SK-N-SH treated with all-trans-retinoic acid at 6 μM for 48 hours (cell line): ENCODE data around the gene GPAT2.
"Not testable (repeated sequence)": the region's sequence is repeated elsewhere in the genome, so short reads cannot be mapped to it uniquely, and the experiment has no call there.

Experiments
- ATAC-seq: fragments of 200-7000 bp; cut with Tn5 transposase; 3 replicates; pipeline ENCODE4 v1.9.1; 2020; ENCODE audit warnings: mild to moderate bottlenecking, moderate library complexity

Gene GPAT2

GRCh38 chr2:96064047-96064675 lies 29.4 kb upstream of the GPAT2 start:
- not testable (repeated sequence) for ATAC-seq

- peak; percentile 84 for ATAC-seq
These were observed 28.6 kb upstream of the GPAT2 start for GRCh38 chr2:96063116-96063899.

- ATAC-seq, result not testable (repeated sequence)
These were observed 27.8 kb upstream of the GPAT2 start for GRCh38 chr2:96062483-96062882.

- ATAC-seq, result not testable (repeated sequence)
These were observed 27.2 kb upstream of the GPAT2 start for GRCh38 chr2:96061901-96062300.

- ATAC-seq, result not testable (repeated sequence)
These were observed 26.6 kb upstream of the GPAT2 start for GRCh38 chr2:96061197-96061817.

- not testable (repeated sequence) for ATAC-seq
These were observed 25.6 kb upstream of the GPAT2 start for GRCh38 chr2:96060325-96060724.

- ATAC-seq, result not testable (repeated sequence)
These were observed 24.7 kb upstream of the GPAT2 start for GRCh38 chr2:96059443-96059842.

- ATAC-seq, result not testable (repeated sequence)
These were observed 21.1 kb upstream of the GPAT2 start for GRCh38 chr2:96055830-96056229.

- not testable (repeated sequence) for ATAC-seq
These were observed 19.8 kb upstream of the GPAT2 start for GRCh38 chr2:96054537-96054936.

GRCh38 chr2:96053385-96053784 lies 18.7 kb upstream of the GPAT2 start:
- ATAC-seq, result not testable (repeated sequence)

- ATAC-seq, result not testable (repeated sequence)
These were observed 17.9 kb upstream of the GPAT2 start for GRCh38 chr2:96052632-96053031.

- not testable (repeated sequence) for ATAC-seq
These were observed 15.2 kb upstream of the GPAT2 start for GRCh38 chr2:96049917-96050262.

GRCh38 chr2:96049049-96049916 lies 14.6 kb upstream of the GPAT2 start:
- ATAC-seq, result peak; percentile 21; the same call in 1 of the 3 replicates

- ATAC-seq, result not testable (repeated sequence)
These were observed 838 bp upstream of the GPAT2 start for GRCh38 chr2:96035554-96035953.

- ATAC-seq, result peak; percentile 54; the same call in 2 of the 3 replicates
These were observed 719 bp downstream of the GPAT2 start for GRCh38 chr2:96033997-96034396.

GRCh38 chr2:96027725-96028325 lies 6.9 kb downstream of the GPAT2 start:
- not testable (repeated sequence) for ATAC-seq

- not testable (repeated sequence) for ATAC-seq
These were observed 9.0 kb downstream of the GPAT2 start for GRCh38 chr2:96025755-96026154.
